SU-DHL-6 (cell line): Measurements from ENCODE around the gene SREK1IP1.

Experiments used
- CTCF ChIP-seq: fragments of 200-600 bp; sonication (generic); IDR thresholded peaks from one replicate; pipeline ENCODE4 v1.5.1; 2017; ENCODE audit warnings: antibody characterized with exemption, mild to moderate bottlenecking, low read length, moderate library complexity; ENCODE audit not compliant: insufficient read depth, poor library complexity, severe bottlenecking
- EZH2phosphoT487 ChIP-seq: fragments of 200-600 bp; sonication (generic), shearing (Covaris generic); conservative IDR thresholded peaks from 2 replicates; pipeline ENCODE4 v1.6.1; 2018; ENCODE audit warnings: mild to moderate bottlenecking, antibody characterized with exemption, low read length, moderate library complexity, mixed read lengths

GRCh38 chr5:64759960-64760660, 8.4 kb downstream of the SREK1IP1 start:
- TF ChIP-seq EZH2phosphoT487 (no peak), CTCF (no peak)
